ENCODE data around the gene AGBL1. TPM values are rescaled to one million over a fixed set of nuclear protein-coding genes. Genes with fewer than 3 reads are reported as not detected.

Gene AGBL1
- total and polyA plus RNA-seq, 4 donors: 0.08 to 147 (median 4.7) TPM

GRCh38 chr15:86611417-86612040, 531.9 kb downstream of the AGBL1 start:
- Histone ChIP-seq H3K4me1 (ENCODE audit: control insufficient read depth in 5 of 5, insufficient read depth in 5 of 5, low read length in 5 of 5) (no peaks in the 10 kb centered on the region), H3K27me3 (ENCODE audit: control insufficient read depth in 3 of 3, insufficient read depth in 3 of 3, low read length in 2 of 3) (no peaks in the 10 kb centered on the region), H3K9me3 (ENCODE audit: control insufficient read depth in 4 of 4, insufficient read depth in 3 of 4, low read length in 3 of 4) (no peaks in the 10 kb centered on the region), H3K36me3 (ENCODE audit: control insufficient read depth in 4 of 4, insufficient read depth in 4 of 4, low read length in 4 of 4) (no peaks in the 10 kb centered on the region), H3K27ac (ENCODE audit: low read depth in 1 of 2, low read length in 1 of 2) (no peak overlapping the region), H3K4me3 (no peak overlapping the region), H3K9ac (ENCODE audit: insufficient read depth in 1 of 2, low read length in 2 of 2) (no peak overlapping the region)
- ATAC-seq (ENCODE audit: insufficient read depth, low FRiP score) (no peak), DNase-seq (no peak)
- TF ChIP-seq, protein P1, sequence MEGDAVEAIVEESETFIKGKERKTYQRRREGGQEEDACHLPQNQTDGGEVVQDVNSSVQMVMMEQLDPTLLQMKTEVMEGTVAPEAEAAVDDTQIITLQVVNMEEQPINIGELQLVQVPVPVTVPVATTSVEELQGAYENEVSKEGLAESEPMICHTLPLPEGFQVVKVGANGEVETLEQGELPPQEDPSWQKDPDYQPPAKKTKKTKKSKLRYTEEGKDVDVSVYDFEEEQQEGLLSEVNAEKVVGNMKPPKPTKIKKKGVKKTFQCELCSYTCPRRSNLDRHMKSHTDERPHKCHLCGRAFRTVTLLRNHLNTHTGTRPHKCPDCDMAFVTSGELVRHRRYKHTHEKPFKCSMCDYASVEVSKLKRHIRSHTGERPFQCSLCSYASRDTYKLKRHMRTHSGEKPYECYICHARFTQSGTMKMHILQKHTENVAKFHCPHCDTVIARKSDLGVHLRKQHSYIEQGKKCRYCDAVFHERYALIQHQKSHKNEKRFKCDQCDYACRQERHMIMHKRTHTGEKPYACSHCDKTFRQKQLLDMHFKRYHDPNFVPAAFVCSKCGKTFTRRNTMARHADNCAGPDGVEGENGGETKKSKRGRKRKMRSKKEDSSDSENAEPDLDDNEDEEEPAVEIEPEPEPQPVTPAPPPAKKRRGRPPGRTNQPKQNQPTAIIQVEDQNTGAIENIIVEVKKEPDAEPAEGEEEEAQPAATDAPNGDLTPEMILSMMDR (IDR thresholded peaks at IDR 0.05; ENCODE audit: control extremely low read depth, extremely low read depth): no peak
- WGBS, 2 donors: 49% methylated on average over 2 of the region's 2 CpGs

DNA sequence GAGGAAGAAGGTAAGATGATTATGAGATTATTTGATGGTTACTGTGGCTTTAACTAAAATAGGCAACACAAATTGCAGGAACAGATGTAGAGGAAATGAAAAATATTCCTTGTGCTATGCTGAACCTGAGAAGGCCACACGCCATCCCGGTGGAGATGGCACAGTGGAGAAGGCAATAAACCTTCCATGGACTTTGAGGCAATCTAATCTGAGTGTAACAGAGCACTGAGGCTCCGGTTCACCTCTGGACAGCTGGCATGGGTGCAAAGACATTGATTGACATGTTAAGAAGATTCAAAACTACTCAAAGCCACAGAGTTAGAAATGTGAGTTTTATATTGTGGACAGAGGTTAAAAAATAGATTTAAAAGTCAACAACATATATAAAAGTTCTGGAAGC, 535.7 kb downstream of the AGBL1 start:
- H3K36me3 ChIP-seq (ENCODE audit: control insufficient read depth in 4 of 4, insufficient read depth in 4 of 4, low read length in 4 of 4): no peaks in the 10 kb centered on the region
- DNase-seq (no peak), ATAC-seq (ENCODE audit: insufficient read depth, low FRiP score) (no peak)
- 92 to 93% methylated on average over 3 of the region's 3 CpGs for WGBS, 2 donors
- H3K27me3 ChIP-seq (ENCODE audit: control insufficient read depth in 3 of 3, insufficient read depth in 3 of 3, low read length in 2 of 3): no peaks in the 10 kb centered on the region
- H3K9me3 ChIP-seq (ENCODE audit: control insufficient read depth in 4 of 4, insufficient read depth in 3 of 4, low read length in 3 of 4): no peaks in the 10 kb centered on the region
- no peak overlapping the region for H3K9ac ChIP-seq (ENCODE audit: insufficient read depth in 1 of 2, low read length in 2 of 2)
- peaks cover 0 to 5% (median 0%) of the 10 kb centered on the region in 5 donors for H3K4me1 ChIP-seq (ENCODE audit: control insufficient read depth in 5 of 5, insufficient read depth in 5 of 5, low read length in 5 of 5)
- H3K27ac ChIP-seq (ENCODE audit: low read depth in 1 of 2, low read length in 1 of 2): no peak overlapping the region
- TF ChIP-seq, protein P1 (IDR thresholded peaks at IDR 0.05; ENCODE audit: control extremely low read depth, extremely low read depth): no peak
- no peak overlapping the region for H3K4me3 ChIP-seq

- DNase-seq (no peak), ATAC-seq (ENCODE audit: insufficient read depth, low FRiP score) (no peak)
- no peak overlapping the region for H3K4me3 ChIP-seq
- H3K9ac ChIP-seq (ENCODE audit: insufficient read depth in 1 of 2, low read length in 2 of 2): no peak overlapping the region
- TF ChIP-seq, protein P1 (IDR thresholded peaks at IDR 0.05; ENCODE audit: control extremely low read depth, extremely low read depth): no peak
- H3K4me1 ChIP-seq (ENCODE audit: control insufficient read depth in 5 of 5, insufficient read depth in 5 of 5, low read length in 5 of 5): peaks cover 0 to 6% (median 0%) of the 10 kb centered on the region in 5 donors
- 80 to 84% methylated on average over 3 of the region's 3 CpGs for WGBS, 2 donors
- H3K9me3 ChIP-seq (ENCODE audit: control insufficient read depth in 4 of 4, insufficient read depth in 3 of 4, low read length in 3 of 4): no peaks in the 10 kb centered on the region
- no peaks in the 10 kb centered on the region for H3K27me3 ChIP-seq (ENCODE audit: control insufficient read depth in 3 of 3, insufficient read depth in 3 of 3, low read length in 2 of 3)
- H3K36me3 ChIP-seq (ENCODE audit: control insufficient read depth in 4 of 4, insufficient read depth in 4 of 4, low read length in 4 of 4): no peaks in the 10 kb centered on the region
- H3K27ac ChIP-seq (ENCODE audit: low read depth in 1 of 2, low read length in 1 of 2): no peak overlapping the region
Measured at GRCh38 chr15:86615816-86616215, 536.1 kb downstream of the AGBL1 start.

GRCh38 chr15:86616771-86617170, 537.1 kb downstream of the AGBL1 start:
- Histone ChIP-seq H3K4me1 (ENCODE audit: control insufficient read depth in 5 of 5, insufficient read depth in 5 of 5, low read length in 5 of 5) (peaks cover 0 to 6% (median 0%) of the 10 kb centered on the region in 5 donors), H3K36me3 (ENCODE audit: control insufficient read depth in 4 of 4, insufficient read depth in 4 of 4, low read length in 4 of 4) (no peaks in the 10 kb centered on the region), H3K9me3 (ENCODE audit: control insufficient read depth in 4 of 4, insufficient read depth in 3 of 4, low read length in 3 of 4) (no peaks in the 10 kb centered on the region), H3K9ac (ENCODE audit: insufficient read depth in 1 of 2, low read length in 2 of 2) (no peak overlapping the region), H3K27ac (ENCODE audit: low read depth in 1 of 2, low read length in 1 of 2) (no peak overlapping the region), H3K27me3 (ENCODE audit: control insufficient read depth in 3 of 3, insufficient read depth in 3 of 3, low read length in 2 of 3) (no peaks in the 10 kb centered on the region), H3K4me3 (no peak overlapping the region)
- TF ChIP-seq, protein P1 (IDR thresholded peaks at IDR 0.05; ENCODE audit: control extremely low read depth, extremely low read depth): no peak
- ATAC-seq (ENCODE audit: insufficient read depth, low FRiP score): no peak
- DNase-seq: no peak
- WGBS, 2 donors: 64 to 71% methylated on average over 1 of the region's 1 CpG
